Measurements from ENCODE around the gene UQCRHL. TPM values are rescaled to one million over a fixed set of nuclear protein-coding genes. Genes with fewer than 3 reads are reported as not detected.

UQCRHL gene
- total RNA-seq, 1 experiment from 2014 or later: 11.2 TPM

GRCh38 chr1:15775706-15776105 is 31.7 kb downstream of the UQCRHL start:
- H3F3A ChIP-seq (ENCODE audit: low read length, unreplicated experiment): no peaks in the 10 kb centered on the region
- ATAC-seq (no peak), DNase-seq (no peak)
- TF ChIP-seq EZH2 (IDR thresholded peaks at IDR 0.05; ENCODE audit: low read length, unreplicated experiment): no peak
- TF ChIP-seq EZH2phosphoT487 (IDR thresholded peaks at IDR 0.05; ENCODE audit: borderline replicate concordance, low read length): no peak
- TF ChIP-seq CTCF (conservative IDR thresholded peaks at IDR 0.05; ENCODE audit: low read depth, low read length): no peak
- H3K4me3 ChIP-seq (ENCODE audit: low read length): no peak overlapping the region
- ChIA-PET POLR2A (ENCODE audit: unreplicated experiment) (no interaction called here), CTCF (no interaction called here)
- intact Hi-C loops (cut with micrococcal nuclease): no loop called here
- H3K27ac ChIP-seq (ENCODE audit: low read length): no peak overlapping the region
- no peaks in the 10 kb centered on the region for H4K20me1 ChIP-seq (ENCODE audit: low read length)
- H3K27me3 ChIP-seq (ENCODE audit: low read length): no peaks in the 10 kb centered on the region
- H3K4me1 ChIP-seq (ENCODE audit: insufficient read depth, low read length): peaks cover 7% of the 10 kb centered on the region
- H3K9me2 ChIP-seq (replicated peaks; ENCODE audit: low read length): no peaks in the 10 kb centered on the region
- no peak overlapping the region for H3K4me2 ChIP-seq (ENCODE audit: low read length)
- no peaks in the 10 kb centered on the region for H3K79me2 ChIP-seq (ENCODE audit: low read length)
- peaks cover 36% of the 10 kb centered on the region for H3K36me3 ChIP-seq (ENCODE audit: low read depth, low read length)
- BruUV-seq (replicated peaks): no TSS peak
- H3K9ac ChIP-seq (ENCODE audit: low read length): no peak overlapping the region
- H3K9me3 ChIP-seq (ENCODE audit: low read length): no peaks in the 10 kb centered on the region
- no peak overlapping the region for H2AFZ ChIP-seq (ENCODE audit: low read length)

GRCh38 chr1:15771836-15772515 is 35.5 kb downstream of the UQCRHL start:
- Histone ChIP-seq H3K36me3 (ENCODE audit: low read depth, low read length) (peaks cover 50% of the 10 kb centered on the region), H3K9ac (ENCODE audit: low read length) (no peak overlapping the region), H4K20me1 (ENCODE audit: low read length) (no peaks in the 10 kb centered on the region), H3K27ac (ENCODE audit: low read length) (no peak overlapping the region), H3K9me3 (ENCODE audit: low read length) (no peaks in the 10 kb centered on the region), H2AFZ (ENCODE audit: low read length) (no peak overlapping the region), H3F3A (ENCODE audit: low read length, unreplicated experiment) (no peaks in the 10 kb centered on the region), H3K4me3 (ENCODE audit: low read length) (no peak overlapping the region), H3K79me2 (ENCODE audit: low read length) (no peaks in the 10 kb centered on the region), H3K9me2 (replicated peaks; ENCODE audit: low read length) (no peaks in the 10 kb centered on the region), H3K4me2 (ENCODE audit: low read length) (no peak overlapping the region), H3K4me1 (ENCODE audit: insufficient read depth, low read length) (no peaks in the 10 kb centered on the region), H3K27me3 (ENCODE audit: low read length) (no peaks in the 10 kb centered on the region)
- BruUV-seq (replicated peaks): no TSS peak
- POLR2A ChIA-PET (ENCODE audit: unreplicated experiment): no interaction called here
- CTCF ChIA-PET: no interaction called here
- intact Hi-C loops (cut with micrococcal nuclease): no loop called here
- DNase-seq (no peak), ATAC-seq (no peak)
- TF ChIP-seq CTCF (conservative IDR thresholded peaks at IDR 0.05; ENCODE audit: low read depth, low read length) (no peak), EZH2phosphoT487 (IDR thresholded peaks at IDR 0.05; ENCODE audit: borderline replicate concordance, low read length) (no peak), EZH2 (IDR thresholded peaks at IDR 0.05; ENCODE audit: low read length, unreplicated experiment) (no peak)

- peaks cover 40% of the 10 kb centered on the region for H3K36me3 ChIP-seq (ENCODE audit: low read depth, low read length)
- no peaks in the 10 kb centered on the region for H3K79me2 ChIP-seq (ENCODE audit: low read length)
- CTCF ChIA-PET: no interaction called here
- DNase-seq (no peak), ATAC-seq (no peak)
- no peaks in the 10 kb centered on the region for H3K27me3 ChIP-seq (ENCODE audit: low read length)
- H2AFZ ChIP-seq (ENCODE audit: low read length): no peak overlapping the region
- POLR2A ChIA-PET (ENCODE audit: unreplicated experiment): no interaction called here
- no peak overlapping the region for H3K9ac ChIP-seq (ENCODE audit: low read length)
- no peaks in the 10 kb centered on the region for H4K20me1 ChIP-seq (ENCODE audit: low read length)
- H3F3A ChIP-seq (ENCODE audit: low read length, unreplicated experiment): no peaks in the 10 kb centered on the region
- no peak overlapping the region for H3K4me2 ChIP-seq (ENCODE audit: low read length)
- no peak for TF ChIP-seq EZH2phosphoT487 (IDR thresholded peaks at IDR 0.05; ENCODE audit: borderline replicate concordance, low read length)
- no peak for TF ChIP-seq EZH2 (IDR thresholded peaks at IDR 0.05; ENCODE audit: low read length, unreplicated experiment)
- TF ChIP-seq CTCF (conservative IDR thresholded peaks at IDR 0.05; ENCODE audit: low read depth, low read length): no peak
- no peak overlapping the region for H3K27ac ChIP-seq (ENCODE audit: low read length)
- no peaks in the 10 kb centered on the region for H3K9me3 ChIP-seq (ENCODE audit: low read length)
- no peaks in the 10 kb centered on the region for H3K9me2 ChIP-seq (replicated peaks; ENCODE audit: low read length)
- H3K4me3 ChIP-seq (ENCODE audit: low read length): no peak overlapping the region
- BruUV-seq (replicated peaks): no TSS peak
- H3K4me1 ChIP-seq (ENCODE audit: insufficient read depth, low read length): peaks cover 9% of the 10 kb centered on the region
- intact Hi-C loops (cut with micrococcal nuclease): no loop called here
Observed at GRCh38 chr1:15770313-15770962, 37.0 kb downstream of the UQCRHL start.

Data from PC-3 (cell line).